Type B pancreatic cell (in vitro differentiated cells): ENCODE results near the gene TNNT1. TPM values are rescaled to one million over a fixed set of nuclear protein-coding genes. Genes with fewer than 3 reads are reported as not detected.

Experiments
- DNase-seq: peaks from one replicate; pipeline ENCODE4 v3.0.0; 2021; ENCODE audit warnings: mixed read lengths; ENCODE audit not compliant: unreplicated experiment; ENCODE audit errors: extremely low spot score
- H3K27ac Mint-ChIP-seq: 2 replicates; pipeline ENCODE4 v1.8.0; 2021; ENCODE audit warnings: mild to moderate bottlenecking, mixed read lengths
- H3K27me3 Mint-ChIP-seq: 2 replicates; pipeline ENCODE4 v1.8.0; 2021; ENCODE audit warnings: mixed read lengths
- H3K36me3 Mint-ChIP-seq: 2 replicates; pipeline ENCODE4 v1.8.0; 2021; ENCODE audit warnings: mixed read lengths
- H3K4me1 Mint-ChIP-seq: one replicate; pipeline ENCODE4 v1.8.0; 2021; ENCODE audit warnings: mixed read lengths; ENCODE audit not compliant: unreplicated experiment
- H3K4me3 Mint-ChIP-seq: 2 replicates; pipeline ENCODE4 v1.8.0; 2021; ENCODE audit warnings: mild to moderate bottlenecking, mixed read lengths
- H3K9me3 Mint-ChIP-seq: 2 replicates; pipeline ENCODE4 v1.8.0; 2021; ENCODE audit warnings: mixed read lengths
- CTCF ChIP-seq: fragments of 200-600 bp; sonication (generic); conservative IDR thresholded peaks from 2 replicates; pipeline ENCODE4 v1.5.0; 2021; ENCODE audit warnings: antibody characterized with exemption, mild to moderate bottlenecking
- total RNA-seq: library from RNA; stranded (reverse); gene quantifications from 2 replicates; pipeline ENCODE4 v1.2.1, GENCODE V29; 2021; ENCODE audit warnings: low replicate concordance

Gene TNNT1
- total RNA-seq, 1 donor from 2014 or later: 27.6 TPM

DNA sequence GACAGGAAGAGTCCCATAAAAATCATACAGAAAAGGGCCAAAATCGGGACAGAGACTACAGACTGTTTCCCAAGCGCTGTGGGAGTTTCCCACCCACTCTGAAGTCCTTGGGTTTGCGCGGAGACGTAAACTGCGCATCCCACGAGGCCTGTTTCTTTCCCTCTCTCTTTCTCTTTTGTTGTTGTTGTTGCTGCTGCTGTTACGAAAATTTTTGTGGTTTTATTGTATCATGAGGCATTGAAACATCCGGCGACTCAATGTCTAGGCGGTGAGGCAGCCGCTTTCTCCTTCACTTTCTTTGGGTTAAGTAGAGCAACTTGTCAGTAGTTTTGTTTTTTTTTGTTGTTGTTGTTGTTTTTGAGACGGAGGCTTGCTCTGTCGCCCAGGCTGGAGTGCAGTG is 30.0 kb downstream of the TNNT1 start:
- no peaks in the 10 kb centered on the region for H3K9me3 Mint-ChIP-seq
- no peak for DNase-seq
- TF ChIP-seq CTCF: no peak

GRCh38 chr19:55118401-55118991 is 30.5 kb downstream of the TNNT1 start:
- Mint-ChIP-seq H3K9me3 (no peaks in the 10 kb centered on the region), H3K27ac (peak overlapping the region; percentile 99)
- no peak for DNase-seq

More for the DNA sequence above, 30.0 kb downstream of the TNNT1 start:
- H3K27ac Mint-ChIP-seq: peak overlapping the region; percentile 99
- H3K4me3 Mint-ChIP-seq: peak overlapping the region; percentile 100
- peaks cover 28% of the 10 kb centered on the region for H3K27me3 Mint-ChIP-seq
- peaks cover 21% of the 10 kb centered on the region for H3K4me1 Mint-ChIP-seq
- no peaks in the 10 kb centered on the region for H3K36me3 Mint-ChIP-seq

DNA sequence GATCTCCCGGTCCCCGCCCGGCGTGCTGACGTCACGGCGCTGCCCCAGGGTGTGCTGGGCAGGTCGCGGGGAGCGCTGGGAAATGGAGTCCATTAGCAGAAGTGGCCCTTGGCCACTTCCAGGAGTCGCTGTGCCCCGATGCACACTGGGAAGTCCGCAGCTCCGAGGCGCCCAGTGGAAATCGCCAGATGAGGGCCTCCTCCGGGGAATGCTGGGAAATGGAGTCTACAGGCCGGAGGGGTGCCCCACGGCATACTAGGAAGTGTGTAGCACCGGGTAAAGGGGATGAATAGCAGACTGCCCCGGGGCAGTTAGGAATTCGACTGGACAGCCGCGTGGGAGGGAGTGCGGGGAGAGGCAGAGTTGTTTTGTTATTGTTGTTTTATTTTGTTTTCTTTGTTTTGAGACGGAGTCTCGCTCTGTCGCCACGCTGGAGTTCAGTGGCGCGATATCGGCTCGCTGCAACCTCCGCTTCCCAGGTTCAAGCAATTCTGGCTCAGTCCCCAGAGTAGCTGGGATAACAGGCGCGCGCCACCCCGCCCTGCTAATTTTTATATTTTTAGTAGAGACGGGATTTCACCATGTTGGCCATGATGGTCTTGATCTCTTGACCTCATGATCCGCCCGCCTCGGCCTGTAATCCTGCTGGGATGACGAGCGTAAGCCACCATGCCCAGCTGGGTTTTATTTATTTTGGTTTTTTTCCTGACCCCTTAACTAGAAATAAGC is 31.2 kb downstream of the TNNT1 start:
- Mint-ChIP-seq H3K4me1 (peaks cover 28% of the 10 kb centered on the region), H3K4me3 (peak overlapping the region; percentile 100), H3K27ac (peak overlapping the region; percentile 99), H3K36me3 (no peaks in the 10 kb centered on the region), H3K9me3 (no peaks in the 10 kb centered on the region), H3K27me3 (peaks cover 16% of the 10 kb centered on the region)
- peak; percentile 97 for DNase-seq
- no peak for TF ChIP-seq CTCF

More at GRCh38 chr19:55118401-55118991, 30.5 kb downstream of the TNNT1 start:
- H3K27me3 Mint-ChIP-seq: peaks cover 23% of the 10 kb centered on the region
- no peak for TF ChIP-seq CTCF
- H3K4me3 Mint-ChIP-seq: peak overlapping the region; percentile 100
- H3K4me1 Mint-ChIP-seq: peaks cover 26% of the 10 kb centered on the region
- no peaks in the 10 kb centered on the region for H3K36me3 Mint-ChIP-seq

GRCh38 chr19:55116859-55117662 is 31.9 kb downstream of the TNNT1 start, which contains the start of gene PPP1R12C:
PPP1R12C (minus strand) TSS chr19:55117637; CDS start chr19:55117543, 94 bp downstream.
- peak within 1 kb of the TSS; percentile 100 for H3K4me3 Mint-ChIP-seq
- peak within 1 kb of the TSS; percentile 99 for H3K27ac Mint-ChIP-seq
- no peak for DNase-seq
- no peaks in the 10 kb centered on the region for H3K9me3 Mint-ChIP-seq
- no peaks in the 10 kb centered on the region for H3K36me3 Mint-ChIP-seq
- no peak for TF ChIP-seq CTCF
- H3K4me1 Mint-ChIP-seq: peaks cover 28% of the 10 kb centered on the region
- H3K27me3 Mint-ChIP-seq: peaks cover 12% of the 10 kb centered on the region

GRCh38 chr19:55116232-55116858 is 32.7 kb downstream of the TNNT1 start:
- no peak for DNase-seq
- TF ChIP-seq CTCF: no peak
- Mint-ChIP-seq H3K27me3 (peaks cover 10% of the 10 kb centered on the region), H3K9me3 (no peaks in the 10 kb centered on the region), H3K27ac (peak overlapping the region; percentile 97), H3K36me3 (no peaks in the 10 kb centered on the region), H3K4me1 (peaks cover 28% of the 10 kb centered on the region), H3K4me3 (peak overlapping the region; percentile 98)
